K562 (cell line): ENCODE measurements around the gene DCLK1. TPM values are rescaled to one million over a fixed set of nuclear protein-coding genes. Genes with fewer than 3 reads are reported as not detected.

ENCODE experiments used
- ATAC-seq: fragments of 200-7000 bp; cut with Tn5 transposase; 3 replicates; pipeline ENCODE4 v1.9.1; 2020; ENCODE audit warnings: moderate library complexity
- BruUV-seq: library from RNA; stranded (reverse); fragments of 400-500 nt; replicated peaks from 2 replicates; lab custom pipeline; 2021; lab: Mats Ljungman, UMichigan
- CTCF ChIA-PET: fragments of 300-600 bp; formaldehyde crosslinking; extraction: SDS; loops from one replicate; lab custom pipeline; 2021; ENCODE audit warnings: low intra/inter-chr PET ratio; lab: Yijun Ruan, JAX
- POLR2A ChIA-PET: fragments of 300-600, 350-650 bp; sonication (Branson Sonifier 250); formaldehyde crosslinking; extraction: SDS; loops from one replicate; lab custom pipeline; 2021; ENCODE audit warnings: antibody characterized with exemption, inconsistent platforms; lab: Yijun Ruan, JAX
- DNase-seq, 4 experiments: peaks; one replicate each; pipeline versions ENCODE4 v3.0.0 to v3.0.0-alpha.2; 2011 to 2018; ENCODE audit warnings: low spot score in 3 of 4, mixed read lengths in 3 of 4; ENCODE audit errors: extremely low read depth in 1 of 4
- FAIRE-seq: peaks from 2 replicates; lab custom pipeline; 2011; peaks lifted over from hg19 to GRCh38; lab: Jason Lieb, UNC
- H2AFZ ChIP-seq: 2 replicates; pipeline ENCODE4 v1.6.0; 2011; ENCODE audit warnings: low read depth, low read length, control low read depth, inconsistent platforms
- H3K27ac ChIP-seq: fragments of 200-600 bp; 3 replicates; pipeline ENCODE4 v1.8.0; 2011; ENCODE audit warnings: low read depth, mild to moderate bottlenecking, control low read depth, inconsistent platforms, low read length, moderate library complexity, mixed read lengths; ENCODE audit errors: extremely low read depth
- H3K27me3 ChIP-seq, 2 experiments: fragments of 300-600 bp in 1 of 2; 2 replicates in 1 of 2; 3 replicates in 1 of 2; pipeline versions ENCODE4 v1.6.0 to v1.8.0; 2011; ENCODE audit warnings: inconsistent platforms in 2 of 2, low read length in 2 of 2, mild to moderate bottlenecking in 1 of 2, mixed read lengths in 1 of 2, moderate library complexity in 1 of 2; ENCODE audit not compliant: control insufficient read depth in 2 of 2, insufficient read depth in 2 of 2
- H3K36me3 ChIP-seq: fragments of 300-600 bp; 3 replicates; pipeline ENCODE4 v1.8.0; 2011; ENCODE audit warnings: mild to moderate bottlenecking, low read length, inconsistent platforms; ENCODE audit not compliant: control insufficient read depth, insufficient read depth
- H3K4me1 ChIP-seq, 2 experiments: fragments of 200-600 bp in 1 of 2; replicated peaks in 1 of 2; 2 replicates in 1 of 2; 3 replicates in 1 of 2; pipeline versions ENCODE4 v1.5.1 to v1.8.0; 2011; ENCODE audit warnings: inconsistent platforms in 2 of 2, low read length in 2 of 2, mild to moderate bottlenecking in 1 of 2, mixed read lengths in 1 of 2, moderate library complexity in 1 of 2; ENCODE audit not compliant: control insufficient read depth in 2 of 2, insufficient read depth in 2 of 2
- H3K4me2 ChIP-seq: 2 replicates; pipeline ENCODE4 v1.6.1; 2011; ENCODE audit warnings: low read length, control low read depth, inconsistent platforms, mixed read lengths; ENCODE audit not compliant: insufficient read depth
- H3K4me3 ChIP-seq: fragments of 200-600 bp; sonication (generic), shearing (Covaris generic); 2 replicates; pipeline ENCODE4 v1.5.1; 2016; ENCODE audit warnings: control low read depth, inconsistent platforms
- H3K79me2 ChIP-seq: fragments of 200-600 bp; 3 replicates; pipeline ENCODE4 v1.8.0; 2011; ENCODE audit warnings: low read length, inconsistent platforms; ENCODE audit not compliant: control insufficient read depth, insufficient read depth
- H3K9ac ChIP-seq, 2 experiments: 2 replicates each; pipeline versions ENCODE4 v1.6.0 to v1.6.1; 2011; ENCODE audit warnings: low read depth in 2 of 2, low read length in 2 of 2, control low read depth in 1 of 2, inconsistent platforms in 1 of 2, mild to moderate bottlenecking in 1 of 2, mixed read lengths in 1 of 2; ENCODE audit not compliant: insufficient read depth in 1 of 2
- H3K9me1 ChIP-seq: one replicate; pipeline ENCODE4 v1.6.0; 2011; ENCODE audit warnings: inconsistent platforms, mild to moderate bottlenecking, low read length, moderate library complexity; ENCODE audit not compliant: control insufficient read depth, insufficient read depth
- H3K9me3 ChIP-seq: replicated peaks from 2 replicates; pipeline ENCODE4 v1.5.1; 2011; ENCODE audit warnings: low read depth, low read length, inconsistent platforms; ENCODE audit not compliant: control insufficient read depth, insufficient read depth
- H4K20me1 ChIP-seq: replicated peaks from 2 replicates; pipeline ENCODE4 v1.6.1; 2011; ENCODE audit warnings: low read length, inconsistent platforms, mixed read lengths; ENCODE audit not compliant: control insufficient read depth, insufficient read depth
- CTBP1 ChIP-seq: fragments of 450-650 bp; IDR thresholded peaks from 2 replicates; pipeline ENCODE4 v1.6.1; 2016; ENCODE audit warnings: borderline replicate concordance
- GATAD2A ChIP-seq: fragments of 450-650 bp; IDR thresholded peaks from 2 replicates; pipeline ENCODE4 v1.6.1; 2017
- HCFC1 ChIP-seq: IDR thresholded peaks from 2 replicates; pipeline ENCODE4 v1.6.1; 2012; ENCODE audit warnings: low read depth, low read length, improper control_type of control experiment
- HEY1 ChIP-seq: fragments of 250-450 bp; sonication (Bioruptor Pico); IDR thresholded peaks from 2 replicates; pipeline ENCODE4 v1.5.0; 2020; ENCODE audit warnings: mild to moderate bottlenecking, moderate library complexity, borderline replicate concordance
- HNRNPH1 ChIP-seq: fragments of 200-400 bp; formaldehyde crosslinking; optimal IDR thresholded peaks from 2 replicates; pipeline ENCODE3; 2017; ENCODE audit warnings: low read depth, mild to moderate bottlenecking, low read length, moderate library complexity
- KLF13 ChIP-seq: fragments of 450-650 bp; IDR thresholded peaks from 2 replicates; pipeline ENCODE4 v1.6.1; 2016; ENCODE audit warnings: missing genetic modification characterization, low read depth, mild to moderate bottlenecking, missing compliant biosample characterization, moderate library complexity, borderline replicate concordance
- MYNN ChIP-seq, 2 experiments: sonication (generic); formaldehyde crosslinking in 1 of 2; IDR thresholded peaks; 2 replicates each; pipeline versions ENCODE4 v1.5.0 to v1.6.1; 2016 to 2020; ENCODE audit warnings: antibody characterized with exemption in 1 of 2, missing genetic modification reagents in 1 of 2
- NCOA2 ChIP-seq, 2 experiments: fragments of 450-650 bp; IDR thresholded peaks; 2 replicates each; pipeline ENCODE4 v1.6.1; 2018; ENCODE audit warnings: mild to moderate bottlenecking in 2 of 2, moderate library complexity in 1 of 2; ENCODE audit not compliant: partially characterized antibody in 2 of 2
- NFE2L1 ChIP-seq: fragments of 450-650 bp; IDR thresholded peaks from 2 replicates; pipeline ENCODE4 v1.6.1; 2016; ENCODE audit warnings: missing genetic modification characterization, low read depth, mild to moderate bottlenecking, missing compliant biosample characterization, moderate library complexity, borderline replicate concordance
- PCBP2 ChIP-seq: fragments of 200-400 bp; formaldehyde crosslinking; IDR thresholded peaks from 2 replicates; pipeline ENCODE4 v1.6.1; 2018; ENCODE audit warnings: low read length, low read depth, mild to moderate bottlenecking, moderate library complexity; ENCODE audit not compliant: poor library complexity, severe bottlenecking
- RB1 ChIP-seq: fragments of 450-650 bp; IDR thresholded peaks from 2 replicates; pipeline ENCODE4 v1.6.1; 2017; ENCODE audit warnings: low read depth, mild to moderate bottlenecking
- RNF2 ChIP-seq: sonication (generic); IDR thresholded peaks from 2 replicates; pipeline ENCODE4 v1.6.1; 2016
- SUPT5H ChIP-seq: fragments of 450-650 bp; IDR thresholded peaks from 2 replicates; pipeline ENCODE4 v1.6.1; 2016
- TAL1 ChIP-seq: fragments of 450-650 bp; IDR thresholded peaks from 2 replicates; pipeline ENCODE4 v1.6.1; 2016; ENCODE audit warnings: mild to moderate bottlenecking
- ZNF589 ChIP-seq: fragments of 200-800 bp; sonication (Bioruptor generic); IDR thresholded peaks from 2 replicates; pipeline ENCODE4 v1.6.1; 2016; ENCODE audit warnings: low read depth, missing genetic modification characterization, missing compliant biosample characterization
- WGBS: fragments of 100-300 bp; shearing (Covaris generic); methylation state at CpG from one replicate; pipeline ENCODE4 v1.1.6; 2016; ENCODE audit warnings: low coverage, mixed read lengths; ENCODE audit not compliant: insufficient coverage; ENCODE audit errors: missing lambda C conversion rate; 5-methylcytosine and 5-hydroxymethylcytosine counted together
- in situ Hi-C: fragments of 300-500 bp; cut with MboI; formaldehyde crosslinking; loops from 4 replicates; pipeline ENCODE4 v1.15.0; 2018; ENCODE audit warnings: inconsistent platforms, mixed read lengths
- intact Hi-C: fragments of 100-400 bp; cut with micrococcal nuclease; formaldehyde crosslinking; loops from 2 replicates; pipeline ENCODE4 v1.14.2; 2022
- polyA plus RNA-seq, 8 experiments: library from polyadenylated mRNA; depleted of rRNA in 4 of 8; stranded (reverse) in 5 of 8; unstranded in 3 of 8; fragments of >200 nt; fragmentation: Nextera tagmentation in 2 of 8; fragmentation: Illumina TruSeq in 1 of 8; extraction: Ambion mirVana in 2 of 8; extraction: Trizol in 1 of 8; gene quantifications; 2 replicates each; pipeline versions ENCODE4 v1.2.1 to v1.2.3, GENCODE V29; 2011 to 2014; ENCODE audit warnings: inconsistent platforms in 1 of 8, missing spikeins in 1 of 8
- total RNA-seq, 7 experiments: library from RNA; depleted of rRNA in 6 of 7; stranded (reverse); fragments of >200 nt in 6 of 7; fragmentation: Illumina TruSeq in 2 of 7; extraction: Trizol in 2 of 7; gene quantifications; 2 replicates each; pipeline versions ENCODE4 v1.2.1 to v1.2.3, GENCODE V29; 2011 to 2021; ENCODE audit warnings: low replicate concordance in 1 of 7
- TF ChIP-seq, protein P1 (sequence below): fragments of 250-450 bp; sonication (Bioruptor Pico); IDR thresholded peaks from 2 replicates; pipeline ENCODE4 v1.5.0; 2021; ENCODE audit warnings: mild to moderate bottlenecking, borderline replicate concordance

The DCLK1 gene
- total and polyA plus RNA-seq, 9 of the 15 experiments (the other 6 are each of a cell fraction or from before 2014, with no cell fraction given), result 0.07 TPM; not detected in 8

DNA sequence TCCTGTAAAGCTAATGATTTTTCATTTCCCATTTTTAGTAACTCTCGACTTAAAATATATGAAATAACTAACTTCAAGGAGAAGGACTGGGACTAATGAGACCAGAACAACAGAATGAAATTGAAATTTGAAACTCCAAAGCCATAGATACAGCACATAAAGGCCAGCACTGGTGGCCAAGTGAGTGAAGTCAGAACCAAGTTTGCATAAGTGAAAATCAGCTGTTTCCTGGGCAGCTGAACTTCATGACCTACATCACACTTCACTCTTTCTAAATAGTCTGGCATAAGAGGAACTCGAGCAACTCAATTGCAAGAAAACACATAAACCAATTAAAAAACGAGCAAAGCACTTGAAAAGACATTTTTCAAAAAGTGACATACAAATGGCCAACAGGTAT is 84.5 kb downstream of the DCLK1 start:
- Histone ChIP-seq H4K20me1 (no peaks in the 10 kb centered on the region), H3K9me3 (no peaks in the 10 kb centered on the region), H3K27ac (no peak overlapping the region), H3K27me3 (no peaks in the 10 kb centered on the region), H3K9me1 (no peaks in the 10 kb centered on the region), H3K4me3 (no peak overlapping the region), H3K4me2 (no peak overlapping the region), H3K79me2 (no peaks in the 10 kb centered on the region), H3K36me3 (no peaks in the 10 kb centered on the region), H3K9ac (no peak overlapping the region), H2AFZ (no peak overlapping the region), H3K4me1 (no peaks in the 10 kb centered on the region)
- CTCF ChIA-PET, result no interaction called here
- WGBS, result 0% methylated on average over 3 of the region's 3 CpGs
- in situ Hi-C loops, result no loop called here
- no peak for DNase-seq
- TF ChIP-seq CTBP1 (no peak), ZNF589 (CRISPR knock-in tag) (no peak), KLF13 (tag) (no peak), PCBP2 (no peak), HCFC1 (no peak), SUPT5H (no peak), RNF2 (no peak), NCOA2 (IDR thresholded peaks at IDR 0.05; ENCODE audit: partially characterized antibody in 2 of 2) (no peak), TAL1 (no peak), HNRNPH1 (no peak), MYNN (IDR thresholded peaks at IDR 0.05) (no peak), MYNN (CRISPR knock-in tag; IDR thresholded peaks at IDR 0.05) (no peak), GATAD2A (no peak), RB1 (no peak), NFE2L1 (tag) (no peak), HEY1 (CRISPR knock-in tag) (no peak)
- TF ChIP-seq, protein P1, sequence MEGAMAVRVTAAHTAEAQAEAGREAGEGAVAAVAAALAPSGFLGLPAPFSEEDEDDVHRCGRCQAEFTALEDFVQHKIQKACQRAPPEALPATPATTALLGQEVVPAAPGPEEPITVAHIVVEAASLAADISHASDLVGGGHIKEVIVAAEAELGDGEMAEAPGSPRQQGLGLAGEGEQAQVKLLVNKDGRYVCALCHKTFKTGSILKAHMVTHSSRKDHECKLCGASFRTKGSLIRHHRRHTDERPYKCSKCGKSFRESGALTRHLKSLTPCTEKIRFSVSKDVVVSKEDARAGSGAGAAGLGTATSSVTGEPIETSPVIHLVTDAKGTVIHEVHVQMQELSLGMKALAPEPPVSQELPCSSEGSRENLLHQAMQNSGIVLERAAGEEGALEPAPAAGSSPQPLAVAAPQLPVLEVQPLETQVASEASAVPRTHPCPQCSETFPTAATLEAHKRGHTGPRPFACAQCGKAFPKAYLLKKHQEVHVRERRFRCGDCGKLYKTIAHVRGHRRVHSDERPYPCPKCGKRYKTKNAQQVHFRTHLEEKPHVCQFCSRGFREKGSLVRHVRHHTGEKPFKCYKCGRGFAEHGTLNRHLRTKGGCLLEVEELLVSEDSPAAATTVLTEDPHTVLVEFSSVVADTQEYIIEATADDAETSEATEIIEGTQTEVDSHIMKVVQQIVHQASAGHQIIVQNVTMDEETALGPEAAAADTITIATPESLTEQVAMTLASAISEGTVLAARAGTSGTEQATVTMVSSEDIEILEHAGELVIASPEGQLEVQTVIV (CRISPR knock-in tag), result no peak
- ATAC-seq, result no peak
- intact Hi-C loops, result no loop called here
- no TSS peak for BruUV-seq
- no peak for FAIRE-seq
- POLR2A ChIA-PET, result no interaction called here
